GM12878 (cell line): ENCODE measurements around the gene C19orf12. TPM values are rescaled to one million over a fixed set of nuclear protein-coding genes. Genes with fewer than 3 reads are reported as not detected.

Source experiments
- ATAC-seq: fragments of 200-7000 bp; cut with Tn5 transposase; 3 replicates; pipeline ENCODE4 v1.9.1; 2020; ENCODE audit warnings: mild to moderate bottlenecking, moderate library complexity
- BruUV-seq: library from RNA; stranded (reverse); fragments of 400-500 nt; replicated peaks from 2 replicates; lab custom pipeline; 2021; lab: Mats Ljungman, UMichigan
- CTCF ChIA-PET: fragments of 300-600 bp; sonication (Branson Sonifier 250); formaldehyde crosslinking; extraction: SDS; loops from one replicate; lab custom pipeline; 2021; ENCODE audit warnings: inconsistent platforms; lab: Yijun Ruan, JAX
- POLR2A ChIA-PET: fragments of 350-600 bp; formaldehyde crosslinking; extraction: SDS; loops from one replicate; lab custom pipeline; 2021; ENCODE audit warnings: inconsistent platforms; lab: Charles Lee
- RAD21 ChIA-PET: fragments of 300-600 bp; sonication (Branson Sonifier 250); formaldehyde crosslinking; loops from one replicate; lab custom pipeline; 2023; ENCODE audit warnings: antibody characterized with exemption; ENCODE audit not compliant: unreplicated experiment; lab: Charles Lee
- SMC1A ChIA-PET: fragments of 300-600 bp; sonication (Branson Sonifier 250); formaldehyde crosslinking; loops from one replicate; lab custom pipeline; 2023; ENCODE audit not compliant: unreplicated experiment, uncharacterized antibody; lab: Charles Lee
- DNase-seq: peaks from one replicate; pipeline ENCODE4 v3.0.0-alpha.2; 2011; ENCODE audit warnings: low read depth, low spot score
- FAIRE-seq: peaks from 3 replicates; lab custom pipeline; 2011; peaks lifted over from hg19 to GRCh38; lab: Jason Lieb, UNC
- H2AFZ ChIP-seq: 2 replicates; pipeline ENCODE4 v1.6.0; 2011; ENCODE audit warnings: low read depth, low read length, control low read depth; ENCODE audit not compliant: control insufficient read depth
- H3K27ac ChIP-seq: 2 replicates; pipeline ENCODE4 v1.5.1; 2011; ENCODE audit warnings: control low read depth; ENCODE audit not compliant: control insufficient read depth, insufficient read depth
- H3K27me3 ChIP-seq, 2 experiments: replicated peaks in 1 of 2; 2 replicates each; pipeline versions ENCODE4 v1.6.0 to v1.6.1; 2011; ENCODE audit warnings: low read length in 1 of 2; ENCODE audit not compliant: control insufficient read depth in 2 of 2, insufficient read depth in 2 of 2
- H3K36me3 ChIP-seq, 2 experiments: 2 replicates each; pipeline ENCODE4 v1.5.1; 2011; ENCODE audit warnings: low read length in 1 of 2; ENCODE audit not compliant: control insufficient read depth in 2 of 2, insufficient read depth in 2 of 2
- H3K4me1 ChIP-seq: 2 replicates; pipeline ENCODE4 v1.6.1; 2011; ENCODE audit warnings: mild to moderate bottlenecking, low read length, moderate library complexity, mixed read lengths; ENCODE audit not compliant: control insufficient read depth, insufficient read depth
- H3K4me2 ChIP-seq: 2 replicates; pipeline ENCODE4 v1.6.0; 2011; ENCODE audit warnings: control low read depth; ENCODE audit not compliant: control insufficient read depth, insufficient read depth
- H3K4me3 ChIP-seq: fragments of 200-600 bp; sonication (generic); 2 replicates; pipeline ENCODE4 v1.5.1; 2016
- H3K79me2 ChIP-seq: 2 replicates; pipeline ENCODE4 v1.6.0; 2011; ENCODE audit warnings: low read length; ENCODE audit not compliant: control insufficient read depth, insufficient read depth
- H3K9ac ChIP-seq: 2 replicates; pipeline ENCODE4 v1.8.0; 2011; ENCODE audit warnings: low read length, control low read depth, mixed read lengths; ENCODE audit not compliant: control insufficient read depth, insufficient read depth
- H3K9me3 ChIP-seq: replicated peaks from 3 replicates; pipeline ENCODE4 v1.5.1; 2011; ENCODE audit warnings: mild to moderate bottlenecking, low read length; ENCODE audit not compliant: control insufficient read depth, insufficient read depth
- H4K20me1 ChIP-seq: 2 replicates; pipeline ENCODE4 v1.6.0; 2011; ENCODE audit not compliant: control insufficient read depth, insufficient read depth
- BCLAF1 ChIP-seq: fragments of 450-650 bp; IDR thresholded peaks from 2 replicates; pipeline ENCODE4 v1.6.1; 2017; ENCODE audit warnings: antibody characterized with exemption, mild to moderate bottlenecking, moderate library complexity
- EGR1 ChIP-seq, 2 experiments: IDR thresholded peaks; 1 replicate in 1 of 2; 2 replicates in 1 of 2; pipeline ENCODE4 v1.6.1; 2011 to 2012; ENCODE audit warnings: low read depth in 2 of 2, low read length in 2 of 2, borderline replicate concordance in 1 of 2, mild to moderate bottlenecking in 1 of 2, moderate library complexity in 1 of 2
- HSF1 ChIP-seq: fragments of 150-350 bp; IDR thresholded peaks from 2 replicates; pipeline ENCODE4 v1.6.1; 2014; ENCODE audit warnings: mild to moderate bottlenecking, low read depth, low read length
- LARP7 ChIP-seq: fragments of 450-650 bp; IDR thresholded peaks from 2 replicates; pipeline ENCODE4 v1.6.1; 2017; ENCODE audit warnings: mild to moderate bottlenecking
- PBX3 ChIP-seq: IDR thresholded peaks from 2 replicates; pipeline ENCODE4 v1.6.1; 2011; ENCODE audit warnings: mild to moderate bottlenecking, low read depth, low read length, moderate library complexity; ENCODE audit not compliant: insufficient replicate concordance
- SIN3A ChIP-seq: IDR thresholded peaks from 2 replicates; pipeline ENCODE4 v1.6.1; 2012; ENCODE audit warnings: low read depth, low read length, improper control_type of control experiment
- STAT1 ChIP-seq: fragments of 450-650 bp; conservative IDR thresholded peaks from 2 replicates; pipeline ENCODE4 v1.6.1; 2014; ENCODE audit warnings: antibody characterized with exemption, mild to moderate bottlenecking
- TCF7 ChIP-seq: IDR thresholded peaks from 2 replicates; pipeline ENCODE4 v1.6.1; 2014; ENCODE audit warnings: antibody characterized with exemption, borderline replicate concordance
- USF1 ChIP-seq: IDR thresholded peaks from 2 replicates; pipeline ENCODE4 v1.6.1; 2011; ENCODE audit warnings: borderline replicate concordance, low read depth, mild to moderate bottlenecking, moderate library complexity, mixed read lengths, low read length; ENCODE audit not compliant: insufficient read depth; ENCODE audit errors: extremely low read length
- WGBS: methylation state at CpG from one replicate; pipeline ENCODE4 v1.1.6; 2016; ENCODE audit warnings: low lambda C conversion rate; ENCODE audit not compliant: insufficient replicate concordance, insufficient coverage; ENCODE audit errors: missing lambda C conversion rate; 5-methylcytosine and 5-hydroxymethylcytosine counted together
- in situ Hi-C: fragments of 300-500 bp; cut with MboI; formaldehyde crosslinking; loops from 9 replicates; pipeline ENCODE4 v1.14.3; 2018; ENCODE audit warnings: mixed read lengths
- intact Hi-C: fragments of 100-400 bp; cut with micrococcal nuclease; formaldehyde crosslinking; loops from one replicate; pipeline ENCODE4 v1.14.2; 2022; ENCODE audit not compliant: unreplicated experiment
- polyA plus RNA-seq, 11 experiments: library from polyadenylated mRNA; depleted of rRNA in 4 of 11; unstranded in 6 of 11; stranded (reverse) in 5 of 11; fragments of >200 nt; fragmentation: Nextera tagmentation in 4 of 11; fragmentation: Illumina TruSeq in 1 of 11; extraction: Ambion mirVana in 4 of 11; extraction: Trizol in 1 of 11; gene quantifications; 1 replicate in 1 of 11; 2 replicates in 10 of 11; pipeline versions ENCODE4 v1.2.1 to v1.2.3, GENCODE V29; 2011 to 2016; ENCODE audit warnings: inconsistent platforms in 2 of 11, missing spikeins in 2 of 11, low read depth in 1 of 11
- total RNA-seq, 4 experiments: library from RNA; depleted of rRNA in 3 of 4; stranded (reverse); fragments of >200 nt in 3 of 4; fragmentation: Illumina TruSeq in 1 of 4; extraction: Trizol in 1 of 4; gene quantifications; 2 replicates each; pipeline versions ENCODE4 v1.2.1 to v1.2.3, GENCODE V29; 2013 to 2021

Gene C19orf12
- total and polyA plus RNA-seq, 10 of the 15 experiments (the other 5 are each of a cell fraction or from before 2014, with no cell fraction given) = 2.3 to 23.5 (median 20.3) TPM

GRCh38 chr19:29751932-29752331, 36.9 kb upstream of the C19orf12 start:
- H4K20me1 ChIP-seq = no peaks in the 10 kb centered on the region
- no peak overlapping the region for H2AFZ ChIP-seq
- ChIA-PET RAD21 (no interaction called here), SMC1A (interaction anchor here (0.7 kb wide), 1 partner anchor 21 kb away, joined by 3 read pairs; no protein-coding TSS in a partner anchor), POLR2A (no interaction called here)
- 29% methylated on average over 3 of the region's 3 CpGs for WGBS
- H3K9ac ChIP-seq = no peak overlapping the region
- in situ Hi-C loops = no loop called here
- no TSS peak for BruUV-seq
- FAIRE-seq (no peak), DNase-seq (no peak), ATAC-seq (no peak)
- no peaks in the 10 kb centered on the region for H3K4me1 ChIP-seq
- H3K36me3 ChIP-seq = no peaks in the 10 kb centered on the region
- no peak overlapping the region for H3K27ac ChIP-seq
- no peaks in the 10 kb centered on the region for H3K9me3 ChIP-seq
- no peak for TF ChIP-seq LARP7
- TF ChIP-seq EGR1 (IDR thresholded peaks at IDR 0.05; ENCODE audit: borderline replicate concordance in 1 of 2, low read depth in 2 of 2, low read length in 2 of 2) = no peak
- no peak for TF ChIP-seq USF1
- no peak for TF ChIP-seq STAT1
- TF ChIP-seq, all 136 proteins: peak for 0
- Histone ChIP-seq H3K79me2 (no peaks in the 10 kb centered on the region), H3K4me3 (no peak overlapping the region), H3K27me3 (no peaks in the 10 kb centered on the region), H3K4me2 (no peak overlapping the region)
- CTCF ChIA-PET = interaction anchor here (0.6 to 2.0 kb wide), 3 partner anchors 9 to 915 kb away, joined by 3 to 8 read pairs (median 4); no protein-coding TSS in a partner anchor
- intact Hi-C loops = no loop called here

GRCh38 chr19:29750001-29750400, 34.9 kb upstream of the C19orf12 start:
- no peaks in the 10 kb centered on the region for H3K4me1 ChIP-seq
- CTCF ChIA-PET = no interaction called here
- intact Hi-C loops = no loop called here
- POLR2A ChIA-PET = no interaction called here
- H3K9ac ChIP-seq = no peak overlapping the region
- H4K20me1 ChIP-seq = no peaks in the 10 kb centered on the region
- FAIRE-seq (no peak), ATAC-seq (no peak), DNase-seq (no peak)
- H3K9me3 ChIP-seq = no peaks in the 10 kb centered on the region
- H2AFZ ChIP-seq = no peak overlapping the region
- BruUV-seq = no TSS peak
- H3K27ac ChIP-seq = no peak overlapping the region
- H3K79me2 ChIP-seq = no peaks in the 10 kb centered on the region
- in situ Hi-C loops = no loop called here
- H3K27me3 ChIP-seq = no peaks in the 10 kb centered on the region
- RAD21 ChIA-PET = no interaction called here
- H3K4me2 ChIP-seq = no peak overlapping the region
- SMC1A ChIA-PET = no interaction called here
- WGBS = 74% methylated on average over 5 of the region's 5 CpGs
- H3K4me3 ChIP-seq = no peak overlapping the region
- no peaks in the 10 kb centered on the region for H3K36me3 ChIP-seq
- TF ChIP-seq SIN3A (no peak), HSF1 (no peak), PBX3 (no peak), BCLAF1 (no peak), TCF7 (no peak)
